Subcutaneous abdominal adipose tissue (tissue), 5 donors: ENCODE results near the gene CLCA1.

Experiments
- H3K27ac ChIP-seq: one replicate; pipeline ENCODE4 v1.7.0; 2013; ENCODE audit warnings: low read depth, mild to moderate bottlenecking, inconsistent platforms, low read length, moderate library complexity
- H3K27me3 ChIP-seq, 5 donors: one replicate each; pipeline ENCODE4 v1.7.0; 2013; ENCODE audit warnings: low read length in 5 of 5, inconsistent platforms in 1 of 5; ENCODE audit not compliant: control insufficient read depth in 5 of 5, insufficient read depth in 4 of 5
- H3K36me3 ChIP-seq, 5 donors: one replicate each; pipeline ENCODE4 v1.7.0; 2013; ENCODE audit warnings: low read length in 5 of 5; ENCODE audit not compliant: control insufficient read depth in 5 of 5, insufficient read depth in 5 of 5
- H3K4me1 ChIP-seq, 5 donors: one replicate each; pipeline ENCODE4 v1.7.0; 2013; ENCODE audit warnings: low read length in 5 of 5, mild to moderate bottlenecking in 3 of 5, moderate library complexity in 1 of 5; ENCODE audit not compliant: control insufficient read depth in 5 of 5, insufficient read depth in 5 of 5
- H3K4me3 ChIP-seq, 5 donors: one replicate each; pipeline ENCODE4 v1.7.0; 2013; ENCODE audit warnings: low read length in 5 of 5, low read depth in 1 of 5
- H3K9ac ChIP-seq, 5 donors: one replicate each; pipeline ENCODE4 v1.7.0; 2013; ENCODE audit warnings: low read length in 5 of 5, mild to moderate bottlenecking in 4 of 5, moderate library complexity in 3 of 5
- H3K9me3 ChIP-seq, 5 donors: one replicate each; pipeline ENCODE4 v1.7.0; 2013; ENCODE audit warnings: low read length in 5 of 5; ENCODE audit not compliant: control insufficient read depth in 5 of 5
- donor health status: healthy.
- donor health status: healthy.
- donor health status: healthy.
- donor health status: healthy.
- donor health status: healthy.

The CLCA1 gene

GRCh38 chr1:86435327-86435726 lies 33.4 kb upstream of the CLCA1 start:
- H3K36me3 ChIP-seq: no peaks in the 10 kb centered on the region
- no peak overlapping the region for H3K4me3 ChIP-seq
- H3K9me3 ChIP-seq: no peaks in the 10 kb centered on the region
- no peaks in the 10 kb centered on the region for H3K27me3 ChIP-seq
- no peak overlapping the region for H3K9ac ChIP-seq
- H3K27ac ChIP-seq: no peak overlapping the region
- H3K4me1 ChIP-seq: peaks cover 0 to 4% (median 1%) of the 10 kb centered on the region in 5 donors

GRCh38 chr1:86436041-86436440 lies 32.7 kb upstream of the CLCA1 start:
- Histone ChIP-seq H3K4me3 (no peak overlapping the region), H3K9me3 (no peaks in the 10 kb centered on the region), H3K36me3 (no peaks in the 10 kb centered on the region), H3K27ac (no peak overlapping the region), H3K27me3 (no peaks in the 10 kb centered on the region), H3K4me1 (no peaks in the 10 kb centered on the region), H3K9ac (no peak overlapping the region)

DNA sequence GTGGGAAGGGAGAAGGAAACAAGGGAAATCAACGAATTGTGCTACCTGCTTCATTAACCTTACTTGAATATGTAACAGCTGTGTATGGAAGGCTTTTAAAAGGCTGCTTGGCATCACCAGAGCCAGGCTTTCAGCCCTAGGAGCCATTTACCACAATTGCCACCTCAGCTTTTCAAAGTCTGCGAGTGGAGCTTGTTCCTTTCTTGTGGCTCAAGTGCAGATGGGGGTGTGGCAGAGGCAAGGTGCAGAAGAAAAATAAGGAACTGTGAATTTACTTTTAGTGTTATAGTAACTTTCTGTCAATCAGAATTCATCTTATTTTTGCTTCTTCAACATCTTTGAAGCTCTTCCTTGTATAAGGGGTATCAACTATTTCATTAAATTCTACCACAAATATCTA lies 27.1 kb upstream of the CLCA1 start:
- Histone ChIP-seq H3K9me3 (no peaks in the 10 kb centered on the region), H3K9ac (no peak overlapping the region), H3K4me1 (no peaks in the 10 kb centered on the region), H3K27ac (no peak overlapping the region), H3K4me3 (no peak overlapping the region), H3K27me3 (no peaks in the 10 kb centered on the region), H3K36me3 (no peaks in the 10 kb centered on the region)

- no peaks in the 10 kb centered on the region for H3K36me3 ChIP-seq
- no peaks in the 10 kb centered on the region for H3K9me3 ChIP-seq
- H3K27ac ChIP-seq: no peak overlapping the region
- H3K27me3 ChIP-seq: no peaks in the 10 kb centered on the region
- no peak overlapping the region for H3K9ac ChIP-seq
- no peaks in the 10 kb centered on the region for H3K4me1 ChIP-seq
- no peak overlapping the region for H3K4me3 ChIP-seq
These were observed 26.7 kb upstream of the CLCA1 start for GRCh38 chr1:86441997-86442396.

- Histone ChIP-seq H3K9ac (no peak overlapping the region), H3K9me3 (no peaks in the 10 kb centered on the region), H3K27ac (no peak overlapping the region), H3K4me3 (no peak overlapping the region), H3K27me3 (no peaks in the 10 kb centered on the region), H3K36me3 (no peaks in the 10 kb centered on the region), H3K4me1 (no peaks in the 10 kb centered on the region)
These were observed 22.8 kb upstream of the CLCA1 start for GRCh38 chr1:86445919-86446318.

DNA sequence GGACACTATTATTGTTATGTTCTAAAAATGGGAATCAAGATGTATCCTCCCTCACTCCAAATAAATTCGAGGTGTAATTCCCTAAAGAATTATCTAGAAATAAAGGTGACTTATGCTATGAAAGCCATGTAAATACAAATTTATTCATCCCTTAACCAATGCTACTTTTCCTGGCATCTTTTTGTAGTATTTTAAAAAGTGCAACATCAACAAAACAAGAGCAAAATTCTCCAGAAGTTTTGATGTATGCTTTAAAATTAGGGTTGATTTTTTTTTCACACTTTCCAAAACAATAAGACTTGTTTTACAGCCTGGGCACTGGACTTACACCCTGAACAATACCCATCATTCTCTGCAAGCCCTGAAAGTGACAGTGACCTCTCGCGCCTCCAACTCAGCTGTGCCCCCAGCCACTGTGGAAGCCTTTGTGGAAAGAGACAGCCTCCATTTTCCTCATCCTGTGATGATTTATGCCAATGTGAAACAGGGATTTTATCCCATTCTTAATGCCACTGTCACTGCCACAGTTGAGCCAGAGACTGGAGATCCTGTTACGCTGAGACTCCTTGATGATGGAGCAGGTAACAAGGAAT lies 21.4 kb upstream of the CLCA1 start:
- Histone ChIP-seq H3K9ac (no peak overlapping the region), H3K36me3 (no peaks in the 10 kb centered on the region), H3K4me3 (no peak overlapping the region)

DNA sequence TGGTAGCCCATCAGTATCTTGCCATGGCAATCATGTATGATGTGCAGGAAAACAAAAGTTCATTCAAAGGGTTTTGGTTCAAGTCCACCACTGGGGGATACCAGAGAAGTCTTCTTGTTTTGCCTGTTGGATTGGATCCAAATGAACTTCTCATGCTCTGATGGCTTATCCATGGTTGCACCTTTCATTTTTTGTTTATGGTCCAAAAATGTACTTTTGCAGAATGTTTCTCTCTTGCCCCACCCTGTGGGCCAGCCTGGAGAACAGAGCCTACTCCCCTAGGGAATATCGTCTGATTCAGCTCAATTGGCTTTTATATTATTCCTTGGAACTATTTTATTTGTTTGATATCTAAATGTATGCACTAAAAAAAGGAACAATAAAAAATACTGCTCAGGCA lies 20.1 kb upstream of the CLCA1 start:
- H3K27ac ChIP-seq: no peak overlapping the region
- H3K27me3 ChIP-seq: no peaks in the 10 kb centered on the region

More for the DNA sequence above, 21.4 kb upstream of the CLCA1 start:
- Histone ChIP-seq H3K9me3 (no peaks in the 10 kb centered on the region), H3K4me1 (no peaks in the 10 kb centered on the region), H3K27ac (no peak overlapping the region), H3K27me3 (no peaks in the 10 kb centered on the region)

DNA sequence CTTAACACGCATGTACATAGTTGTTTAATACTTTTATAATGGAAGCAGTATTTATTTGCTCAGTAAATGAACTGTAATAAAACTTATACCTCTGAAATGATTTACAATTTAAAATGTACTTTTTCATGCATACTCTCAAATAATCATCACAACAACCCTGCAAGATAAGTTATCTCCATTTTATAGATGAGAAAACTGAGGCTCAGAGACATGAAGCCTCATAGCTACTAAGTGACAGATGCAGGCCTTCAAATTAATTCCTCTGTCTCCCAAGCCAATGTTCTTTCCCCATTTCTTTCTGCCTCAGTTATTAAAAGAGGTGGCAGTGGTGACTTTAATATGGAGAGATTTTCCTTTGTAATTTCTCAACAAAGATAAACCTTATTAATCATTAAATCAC lies 19.6 kb upstream of the CLCA1 start:
- Histone ChIP-seq H3K9me3 (no peaks in the 10 kb centered on the region), H3K36me3 (no peaks in the 10 kb centered on the region), H3K4me3 (no peak overlapping the region), H3K27me3 (no peaks in the 10 kb centered on the region), H3K27ac (no peak overlapping the region), H3K4me1 (no peaks in the 10 kb centered on the region), H3K9ac (no peak overlapping the region)

More for the DNA sequence above, 20.1 kb upstream of the CLCA1 start:
- Histone ChIP-seq H3K36me3 (no peaks in the 10 kb centered on the region), H3K9me3 (no peaks in the 10 kb centered on the region), H3K9ac (no peak overlapping the region), H3K4me3 (no peak overlapping the region), H3K4me1 (no peaks in the 10 kb centered on the region)

DNA sequence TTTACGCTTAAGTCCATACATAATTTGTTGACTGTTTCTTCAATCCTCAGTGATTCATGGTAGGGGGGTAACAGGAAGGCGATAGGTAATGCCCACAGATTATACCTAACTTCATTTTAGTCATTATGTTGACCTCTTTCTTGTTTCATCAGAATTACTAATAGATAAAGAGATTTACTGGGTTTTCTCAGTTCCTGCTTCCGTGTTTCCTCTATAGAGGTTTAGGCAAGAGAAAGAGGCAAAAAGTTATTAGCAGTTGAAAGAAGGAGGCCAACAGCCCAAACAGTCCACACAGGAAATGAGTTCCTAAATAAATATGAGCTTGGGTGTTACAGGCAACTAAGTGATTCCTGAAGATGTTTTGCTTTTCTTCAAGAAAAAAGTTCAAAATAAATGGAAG lies 17.9 kb upstream of the CLCA1 start:
- no peaks in the 10 kb centered on the region for H3K9me3 ChIP-seq

GRCh38 chr1:86453664-86454063 lies 15.1 kb upstream of the CLCA1 start:
- no peaks in the 10 kb centered on the region for H3K4me1 ChIP-seq
- H3K27me3 ChIP-seq: no peaks in the 10 kb centered on the region
- H3K9ac ChIP-seq: no peak overlapping the region
- no peaks in the 10 kb centered on the region for H3K36me3 ChIP-seq
- H3K4me3 ChIP-seq: no peak overlapping the region
- H3K27ac ChIP-seq: no peak overlapping the region
- no peaks in the 10 kb centered on the region for H3K9me3 ChIP-seq

More for the DNA sequence above, 17.9 kb upstream of the CLCA1 start:
- Histone ChIP-seq H3K4me1 (no peaks in the 10 kb centered on the region), H3K27me3 (no peaks in the 10 kb centered on the region), H3K27ac (no peak overlapping the region), H3K36me3 (no peaks in the 10 kb centered on the region), H3K9ac (no peak overlapping the region), H3K4me3 (no peak overlapping the region)

DNA sequence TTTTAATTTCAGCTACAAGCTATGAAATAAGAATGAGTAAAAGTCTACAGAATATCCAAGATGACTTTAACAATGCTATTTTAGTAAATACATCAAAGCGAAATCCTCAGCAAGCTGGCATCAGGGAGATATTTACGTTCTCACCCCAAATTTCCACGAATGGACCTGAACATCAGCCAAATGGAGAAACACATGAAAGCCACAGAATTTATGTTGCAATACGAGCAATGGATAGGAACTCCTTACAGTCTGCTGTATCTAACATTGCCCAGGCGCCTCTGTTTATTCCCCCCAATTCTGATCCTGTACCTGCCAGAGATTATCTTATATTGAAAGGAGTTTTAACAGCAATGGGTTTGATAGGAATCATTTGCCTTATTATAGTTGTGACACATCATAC lies 13.7 kb upstream of the CLCA1 start:
- H3K27ac ChIP-seq: no peak overlapping the region
- no peaks in the 10 kb centered on the region for H3K9me3 ChIP-seq
- no peak overlapping the region for H3K4me3 ChIP-seq
- no peaks in the 10 kb centered on the region for H3K27me3 ChIP-seq
- H3K4me1 ChIP-seq: no peaks in the 10 kb centered on the region
- H3K9ac ChIP-seq: no peak overlapping the region
- H3K36me3 ChIP-seq: no peaks in the 10 kb centered on the region
